ENCODE measurements around the gene IRX2. TPM values are rescaled to one million over a fixed set of nuclear protein-coding genes. Genes with fewer than 3 reads are reported as not detected.

The IRX2 gene
- total and polyA plus RNA-seq, 2 of the 4 experiments (the other 2 are of a cell fraction) = 0.36 to 0.97 TPM

- Histone ChIP-seq H3K9me1 (ENCODE audit: insufficient read depth, low read length) (no peaks in the 10 kb centered on the region), H3K79me1 (ENCODE audit: low read depth in 1 of 2, low read length in 2 of 2) (no peaks in the 10 kb centered on the region), H2BK120ac (ENCODE audit: low read depth, low read length) (no peak overlapping the region), H3K36me3 (ENCODE audit: control insufficient read depth, insufficient read depth, low read length) (no peaks in the 10 kb centered on the region), H2BK20ac (ENCODE audit: low read depth, low read length) (no peak overlapping the region), H2AFZ (replicated peaks; ENCODE audit: low read length, poor library complexity) (no peak overlapping the region), H2AK9ac (replicated peaks; ENCODE audit: low read depth, low read length, poor library complexity) (no peak overlapping the region), H4K91ac (ENCODE audit: insufficient read depth, low read depth, low read length) (no peak overlapping the region), H3K4ac (ENCODE audit: low read depth, low read length) (no peak overlapping the region), H3K14ac (replicated peaks; ENCODE audit: low read depth, low read length) (no peak overlapping the region), H4K5ac (ENCODE audit: low read depth, low read length) (no peak overlapping the region), H2AK5ac (ENCODE audit: low read depth, low read length) (no peak overlapping the region), H3K56ac (ENCODE audit: extremely low read depth, insufficient read depth, low read length) (no peak overlapping the region), H3K27me3 (ENCODE audit: control insufficient read depth, insufficient read depth, low read length) (no peaks in the 10 kb centered on the region), H2BK5ac (ENCODE audit: low read depth, low read length, poor library complexity, severe bottlenecking) (no peak overlapping the region), H3K9ac (ENCODE audit: low read depth, low read length) (no peak overlapping the region), H3K27ac (ENCODE audit: insufficient read depth, low read length) (no peak overlapping the region), H3K18ac (ENCODE audit: low read depth, low read length) (no peak overlapping the region), H3K23ac (ENCODE audit: low read depth, low read length) (no peak overlapping the region), H3K4me1 (ENCODE audit: control insufficient read depth, insufficient read depth, low read length) (no peaks in the 10 kb centered on the region), H4K20me1 (ENCODE audit: insufficient read depth, low read length) (no peaks in the 10 kb centered on the region), H4K8ac (ENCODE audit: low read depth in 2 of 2, low read length in 2 of 2) (no peak overlapping the region), H3K4me2 (ENCODE audit: low read depth, low read length) (no peak overlapping the region), H3K4me3 (ENCODE audit: insufficient read depth, low read depth, low read length) (no peak overlapping the region), H2BK15ac (ENCODE audit: low read depth, low read length) (no peak overlapping the region), H3K9me3 (ENCODE audit: control insufficient read depth, insufficient read depth, low read length) (peaks cover 9% of the 10 kb centered on the region; the same call in 1 of the 2 replicates)
- intact Hi-C loops (cut with micrococcal nuclease) (no loop called here), in situ Hi-C loops (cut with MboI; ENCODE audit: low sequenced_read_pairs) (no loop called here), dilution Hi-C loops (cut with HindIII; ENCODE audit: low sequenced_read_pairs, unreplicated experiment) (no loop called here)
- TF ChIP-seq ELK1 (IDR thresholded peaks at IDR 0.05; ENCODE audit: borderline replicate concordance, low read depth, low read length) (no peak), RCOR1 (IDR thresholded peaks at IDR 0.05; ENCODE audit: insufficient replicate concordance, low read length) (no peak), RAD21 (IDR thresholded peaks at IDR 0.05; ENCODE audit: low read length) (no peak), USF2 (IDR thresholded peaks at IDR 0.05; ENCODE audit: low read depth, low read length) (no peak), FOS (IDR thresholded peaks at IDR 0.05; ENCODE audit: low read depth, low read length) (no peak), NFE2L2 (IDR thresholded peaks at IDR 0.05; ENCODE audit: low read depth, low read length) (no peak), MXI1 (IDR thresholded peaks at IDR 0.05; ENCODE audit: borderline replicate concordance, low read depth, low read length) (no peak), SMC3 (IDR thresholded peaks at IDR 0.05; ENCODE audit: low read depth, low read length) (no peak), CTCF (conservative IDR thresholded peaks at IDR 0.05; ENCODE audit: low read depth, low read length) (no peak), RFX5 (IDR thresholded peaks at IDR 0.05; ENCODE audit: low read depth, low read length) (no peak)
- 27% methylated on average over 7 of the region's 19 CpGs; no CpG with 5 or more reads in 1 of the 2 experiments for WGBS, 2 experiments (ENCODE audit: extremely low coverage in 2 of 2, insufficient read length in 1 of 2)
- BruUV-seq (replicated peaks) = no TSS peak
- DNase-seq (no peak), ATAC-seq (ENCODE audit: low read depth) (no peak)
- ChIA-PET POLR2A (ENCODE audit: unreplicated experiment) (no interaction called here), CTCF (no interaction called here)
Measured at GRCh38 chr5:2727550-2727949, 23.9 kb downstream of the IRX2 start.
